Left forelimb (tissue), 1 donor: ENCODE results near the gene PCP2.

Source experiments
- DNase-seq: peaks from one replicate; pipeline ENCODE4 v3.0.0-alpha.2; 2018; ENCODE audit warnings: low spot score

The PCP2 gene

DNA sequence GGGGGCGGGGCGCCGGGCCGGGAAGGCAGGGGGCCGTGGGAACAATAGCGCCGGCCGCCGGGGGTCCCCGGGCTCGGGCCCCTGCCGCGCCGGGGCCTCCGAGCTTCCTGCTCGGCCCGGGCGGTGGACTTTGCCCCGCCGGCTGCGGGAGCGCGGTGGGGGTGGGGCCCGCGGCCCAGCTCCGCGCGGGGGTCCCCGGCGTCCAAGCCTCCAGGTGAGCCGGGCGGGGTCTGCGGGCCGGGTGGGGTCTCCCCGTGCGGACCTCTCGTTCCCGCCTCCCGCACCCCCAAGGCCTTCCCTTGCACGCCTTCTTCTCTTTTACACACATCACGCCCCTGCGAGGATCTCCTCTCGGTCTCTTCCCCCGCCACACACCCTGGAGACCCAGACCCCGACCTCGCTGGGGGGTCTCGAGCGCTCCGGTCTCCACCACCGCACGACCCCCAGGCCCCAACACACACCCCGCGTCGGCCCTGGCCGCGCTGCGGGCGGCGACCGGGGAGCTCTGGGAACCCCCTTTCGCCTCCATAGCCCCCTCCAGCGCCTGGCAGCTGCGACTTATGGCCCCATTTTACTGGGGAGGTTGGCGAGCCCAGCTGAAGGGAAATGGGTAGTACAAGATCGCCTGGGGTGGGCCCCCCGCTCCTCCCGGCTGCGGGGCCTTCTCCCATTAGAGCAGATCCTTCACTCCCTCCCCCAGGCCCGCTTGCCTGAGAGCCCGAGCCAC lies 37.1 kb downstream of the PCP2 start:
- DNase-seq, result no peak

DNA sequence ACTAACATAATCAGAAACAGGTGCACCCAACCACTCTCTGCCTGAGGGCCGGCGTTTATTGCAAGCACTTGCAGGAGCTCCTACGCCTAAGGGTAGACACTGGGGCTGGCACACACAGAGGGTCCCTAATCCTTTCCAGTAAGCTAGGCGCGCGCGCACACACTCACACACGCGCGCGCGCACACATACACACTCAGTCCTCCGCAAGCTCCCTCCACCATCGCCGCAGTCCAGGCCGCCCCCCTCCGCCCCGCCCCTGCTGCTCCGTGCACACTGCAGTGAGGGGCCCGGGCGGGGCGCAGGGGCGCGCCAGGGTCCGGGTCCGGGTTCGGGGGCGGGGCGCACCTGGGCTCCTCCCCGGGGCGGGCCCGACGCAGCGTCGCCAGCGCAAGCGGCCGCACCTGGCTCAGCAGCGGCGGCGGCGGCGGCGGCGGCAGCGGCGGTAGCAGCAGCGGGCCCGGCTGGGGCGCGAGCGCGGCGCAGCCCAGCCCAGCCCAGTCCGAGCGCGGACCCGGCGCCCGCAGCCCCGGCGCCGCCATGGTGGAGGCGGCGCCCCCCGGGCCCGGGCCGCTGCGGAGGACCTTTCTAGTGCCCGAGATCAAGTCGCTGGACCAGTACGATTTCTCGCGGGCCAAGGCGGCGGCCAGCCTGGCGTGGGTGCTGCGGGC lies 37.9 kb downstream of the PCP2 start, which contains the start of gene CAMSAP3:
TSS of gene CAMSAP3 (plus strand) at position 398 of the 668 bp plus-strand sequence. CDS start at position 538, 140 bp downstream.
- no peak for DNase-seq

DNA sequence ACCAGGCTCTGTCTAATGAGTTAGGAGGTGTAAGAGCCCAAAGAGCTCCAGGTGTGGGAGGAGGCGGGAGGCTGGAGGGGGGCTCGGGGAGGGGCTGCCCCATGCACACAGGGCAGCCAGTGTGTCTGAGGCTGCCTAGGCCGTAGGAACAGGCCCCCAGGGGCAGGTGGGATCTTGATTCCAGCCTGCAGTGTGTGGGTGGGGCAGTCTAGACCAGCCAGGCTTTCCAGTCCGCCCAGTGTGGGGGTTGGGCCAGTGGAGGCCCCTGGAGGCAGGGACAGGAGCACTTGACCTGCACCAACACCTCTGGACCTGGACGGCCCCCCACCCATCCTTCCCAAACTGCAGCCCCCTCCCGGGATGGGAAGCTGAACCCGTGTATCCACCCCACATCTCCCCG lies 43.3 kb downstream of the PCP2 start:
- no peak for DNase-seq

GRCh38 chr19:7589822-7590221 lies 43.7 kb downstream of the PCP2 start:
- no peak for DNase-seq

GRCh38 chr19:7582446-7582845 lies 51.1 kb downstream of the PCP2 start:
- no peak for DNase-seq
